ENCODE data around the gene MAD1L1.

DNA sequence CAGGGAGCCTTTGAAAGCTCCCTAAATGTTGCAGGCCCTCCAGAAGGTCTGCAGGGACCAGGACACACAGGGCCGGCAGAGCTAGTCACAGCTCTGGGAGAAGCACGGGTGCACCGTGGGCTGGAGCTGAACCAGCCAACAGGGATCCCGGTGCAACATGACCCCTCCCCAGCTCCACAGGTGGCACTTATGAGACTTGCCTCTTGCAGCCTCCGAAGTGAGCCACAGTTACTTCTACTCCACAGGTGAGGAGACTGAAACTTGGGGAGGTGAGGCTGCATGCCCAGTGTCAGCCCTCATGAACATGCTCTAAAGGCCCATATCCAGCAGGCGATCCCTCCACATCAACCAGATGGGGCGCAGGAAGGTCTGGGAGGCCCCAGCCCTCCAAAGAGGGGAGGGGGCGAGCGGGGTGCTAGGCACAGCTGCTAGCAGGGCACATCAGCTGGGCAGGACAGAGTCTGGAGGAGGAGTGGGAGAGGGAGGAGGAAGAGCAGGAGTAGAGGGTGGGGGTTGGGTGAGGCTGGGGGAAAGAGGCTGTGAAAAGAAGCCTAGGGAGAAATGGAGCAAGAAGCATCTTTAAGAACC is 338.3 kb downstream of the MAD1L1 start:
- TF ChIP-seq, protein P1, sequence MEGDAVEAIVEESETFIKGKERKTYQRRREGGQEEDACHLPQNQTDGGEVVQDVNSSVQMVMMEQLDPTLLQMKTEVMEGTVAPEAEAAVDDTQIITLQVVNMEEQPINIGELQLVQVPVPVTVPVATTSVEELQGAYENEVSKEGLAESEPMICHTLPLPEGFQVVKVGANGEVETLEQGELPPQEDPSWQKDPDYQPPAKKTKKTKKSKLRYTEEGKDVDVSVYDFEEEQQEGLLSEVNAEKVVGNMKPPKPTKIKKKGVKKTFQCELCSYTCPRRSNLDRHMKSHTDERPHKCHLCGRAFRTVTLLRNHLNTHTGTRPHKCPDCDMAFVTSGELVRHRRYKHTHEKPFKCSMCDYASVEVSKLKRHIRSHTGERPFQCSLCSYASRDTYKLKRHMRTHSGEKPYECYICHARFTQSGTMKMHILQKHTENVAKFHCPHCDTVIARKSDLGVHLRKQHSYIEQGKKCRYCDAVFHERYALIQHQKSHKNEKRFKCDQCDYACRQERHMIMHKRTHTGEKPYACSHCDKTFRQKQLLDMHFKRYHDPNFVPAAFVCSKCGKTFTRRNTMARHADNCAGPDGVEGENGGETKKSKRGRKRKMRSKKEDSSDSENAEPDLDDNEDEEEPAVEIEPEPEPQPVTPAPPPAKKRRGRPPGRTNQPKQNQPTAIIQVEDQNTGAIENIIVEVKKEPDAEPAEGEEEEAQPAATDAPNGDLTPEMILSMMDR (conservative IDR thresholded peaks at IDR 0.05 in 1 of 2, IDR thresholded peaks at IDR 0.05 in 1 of 2; ENCODE audit: low read depth in 1 of 2, low read length in 2 of 2): no peak
- TF ChIP-seq EZH2 (IDR thresholded peaks at IDR 0.05; ENCODE audit: low read length, missing control alignments): no peak

All from fibroblast of lung (primary cell).